HG03469 (cell line): ENCODE data around the gene SRPK1.

Source experiments
- ATAC-seq: cut with Tn5 transposase; IDR thresholded peaks from one replicate; pipeline ENCODE4 v1.9.1; 2021; ENCODE audit warnings: mild to moderate bottlenecking, moderate library complexity, moderate number of reproducible peaks; ENCODE audit not compliant: unreplicated experiment

The SRPK1 gene

DNA sequence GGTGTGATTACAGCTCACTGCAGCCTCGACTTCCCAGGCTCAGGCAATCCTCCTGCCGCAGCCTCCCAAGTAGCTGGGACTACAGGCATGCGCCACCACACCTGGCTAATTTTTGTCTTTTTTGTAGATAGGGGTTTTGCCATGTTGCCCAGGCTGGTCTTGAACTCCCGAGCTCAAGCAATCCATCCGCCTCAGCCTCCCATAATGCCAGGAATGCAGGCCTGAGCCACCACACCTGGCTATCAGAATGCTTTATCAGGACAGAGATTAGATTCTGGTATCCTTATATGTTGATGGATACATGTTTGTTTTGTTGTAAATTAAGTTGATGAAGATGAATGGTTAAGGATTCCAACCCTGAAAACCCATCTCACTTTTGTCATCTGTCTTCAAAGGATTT lies 91.6 kb downstream of the SRPK1 start:
- no peak for ATAC-seq

DNA sequence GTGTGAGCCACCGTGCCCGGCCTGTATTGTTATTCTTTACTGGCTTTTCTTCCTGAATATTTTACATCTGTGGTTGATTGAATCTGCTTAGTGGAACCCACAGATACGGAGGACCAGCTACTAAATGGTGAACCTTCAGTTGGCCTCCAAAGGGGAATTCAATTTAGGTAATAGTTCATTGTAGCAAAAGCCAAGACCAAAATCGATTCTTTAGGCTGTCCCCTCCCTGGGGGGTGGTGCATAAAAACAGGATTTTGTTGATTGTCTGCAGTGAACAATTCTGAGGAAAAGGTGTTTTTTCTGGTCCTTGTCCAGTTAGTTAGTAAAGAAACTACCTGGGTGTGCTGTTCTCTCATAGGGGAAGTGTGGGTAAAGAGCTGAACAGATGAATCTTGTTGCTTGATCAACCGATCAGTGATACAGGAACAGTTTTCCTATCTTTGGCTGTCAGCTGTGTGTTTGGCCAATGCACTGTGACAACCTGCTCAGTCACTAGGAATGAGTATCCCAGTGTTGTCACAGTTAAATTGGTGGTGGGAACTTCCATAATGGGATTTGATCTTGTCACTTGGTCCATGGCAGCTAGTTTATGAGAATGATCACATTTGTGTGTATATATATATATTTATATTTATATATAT lies 96.2 kb downstream of the SRPK1 start:
- ATAC-seq: no peak

DNA sequence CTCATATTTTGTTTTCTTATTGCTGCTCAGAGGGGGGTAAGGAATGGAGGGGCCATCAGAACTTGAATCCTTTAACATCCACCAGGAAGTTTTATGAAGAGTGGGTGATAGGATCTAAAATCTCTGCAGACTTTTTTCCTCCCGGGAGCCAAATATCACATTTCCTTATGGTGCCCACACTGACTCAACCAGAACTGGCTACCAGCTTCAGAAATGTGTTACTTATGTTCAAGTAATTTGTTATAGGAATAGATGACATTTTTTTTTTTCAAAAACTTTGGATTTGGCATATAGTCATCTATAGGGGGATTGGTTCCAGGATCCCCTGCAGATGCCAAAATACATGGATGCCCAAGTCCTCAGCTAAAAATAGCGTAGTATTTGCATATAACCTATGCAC lies 97.3 kb downstream of the SRPK1 start:
- ATAC-seq: no peak

DNA sequence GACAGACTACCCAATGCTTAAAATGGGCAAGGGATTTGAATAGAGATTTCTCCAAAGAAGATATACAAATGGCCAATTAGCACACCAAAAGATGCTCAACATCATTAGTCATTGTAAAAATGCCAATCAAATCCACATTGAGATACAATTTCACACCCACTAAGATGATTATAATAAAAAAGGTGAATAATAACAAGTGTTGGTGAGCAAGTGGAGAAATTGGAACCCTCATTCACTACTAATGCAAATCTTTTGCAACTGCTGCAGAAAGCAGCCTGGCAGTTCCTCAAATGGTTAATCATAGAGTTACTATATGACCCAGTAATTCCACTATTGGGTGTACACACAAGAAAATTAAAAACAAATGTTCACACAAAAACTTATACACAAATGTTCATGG lies 103.4 kb downstream of the SRPK1 start:
- ATAC-seq: no peak

DNA sequence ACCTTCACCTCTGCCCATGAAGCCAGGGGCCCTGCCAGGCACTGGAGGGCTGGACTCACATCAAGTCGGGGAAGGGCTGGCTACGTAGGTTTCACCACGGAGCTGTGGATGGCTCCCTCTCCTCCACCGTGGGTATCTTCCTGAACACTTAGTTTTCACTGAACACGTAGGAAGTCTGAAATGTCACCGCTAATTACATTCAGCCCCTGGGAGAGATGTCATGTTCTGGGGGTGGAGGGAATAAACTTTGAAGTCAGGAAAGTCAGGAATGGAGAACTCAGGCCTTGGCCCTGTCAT lies 109.3 kb downstream of the SRPK1 start:
- ATAC-seq: no peak

DNA sequence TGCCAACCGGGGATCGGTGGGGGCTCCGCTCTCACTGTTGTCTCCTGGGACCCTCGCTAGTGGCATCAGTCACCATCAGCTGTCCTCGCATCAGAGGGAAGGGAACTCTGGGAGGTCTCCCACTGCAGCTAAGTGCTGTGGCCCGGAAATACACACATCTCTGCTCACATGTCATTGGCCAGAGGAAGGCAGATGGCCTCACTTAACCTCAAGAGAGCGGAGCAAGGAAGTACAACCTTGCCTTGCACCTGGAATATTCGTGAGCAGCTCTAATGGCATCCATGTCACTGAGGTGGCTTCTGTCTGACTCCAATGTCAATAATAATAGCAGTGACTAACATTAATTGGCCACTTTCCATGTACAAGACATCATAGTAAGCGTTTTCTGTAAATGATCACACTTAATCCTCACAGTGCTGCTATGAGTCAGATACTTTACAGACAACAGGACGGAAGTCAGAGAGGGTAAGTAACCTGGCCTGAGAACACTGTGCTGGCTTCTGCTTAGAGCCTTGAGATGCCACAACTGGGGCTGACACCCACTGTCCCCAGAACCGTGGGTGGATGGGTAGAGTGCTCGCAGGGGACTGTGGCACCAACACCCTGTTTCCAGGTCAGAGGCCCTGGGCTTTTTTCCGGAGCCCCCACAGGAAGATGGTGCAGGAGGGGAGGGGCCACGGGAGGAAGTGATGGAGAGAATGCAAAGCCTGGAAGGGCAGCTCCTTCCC lies 109.8 kb downstream of the SRPK1 start:
- ATAC-seq: no peak

DNA sequence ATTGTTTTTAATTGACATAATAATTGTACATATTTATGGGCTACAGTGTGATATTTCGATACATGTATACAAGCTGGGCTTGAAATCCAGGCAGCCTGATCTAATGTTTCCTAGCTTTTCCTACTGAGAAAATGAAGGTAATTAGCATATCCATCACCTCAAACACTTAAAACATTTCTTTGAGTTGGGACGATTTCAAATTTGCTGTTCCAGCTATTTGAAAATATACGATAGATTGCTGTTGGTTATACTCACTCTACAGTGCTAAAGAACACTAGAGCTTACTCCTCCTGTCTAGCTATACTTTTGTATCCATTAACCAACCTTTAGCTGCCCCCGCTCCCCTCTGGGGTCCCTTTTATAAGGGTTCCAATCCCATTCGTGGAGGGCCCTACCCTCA lies 111.1 kb downstream of the SRPK1 start:
- ATAC-seq: no peak

DNA sequence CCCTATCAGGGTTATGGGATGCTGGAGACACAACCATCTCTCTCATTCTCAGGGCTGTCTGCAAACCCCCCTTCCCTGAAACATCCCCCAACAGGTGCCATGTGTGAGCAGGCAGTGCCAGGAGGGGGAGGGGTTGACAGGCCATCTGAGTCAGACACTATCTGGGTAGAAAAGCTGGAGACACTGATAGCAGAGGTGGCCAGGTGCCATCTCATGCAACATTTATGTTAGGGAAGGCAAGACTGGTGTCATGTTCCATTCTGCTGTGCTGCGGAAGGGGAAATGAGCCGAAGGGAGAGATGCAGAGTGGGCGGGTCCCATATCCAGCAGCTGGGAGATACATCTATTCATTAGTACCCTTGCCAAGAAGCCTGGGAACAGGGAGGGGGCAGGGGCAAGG lies 112.2 kb downstream of the SRPK1 start:
- no peak for ATAC-seq

DNA sequence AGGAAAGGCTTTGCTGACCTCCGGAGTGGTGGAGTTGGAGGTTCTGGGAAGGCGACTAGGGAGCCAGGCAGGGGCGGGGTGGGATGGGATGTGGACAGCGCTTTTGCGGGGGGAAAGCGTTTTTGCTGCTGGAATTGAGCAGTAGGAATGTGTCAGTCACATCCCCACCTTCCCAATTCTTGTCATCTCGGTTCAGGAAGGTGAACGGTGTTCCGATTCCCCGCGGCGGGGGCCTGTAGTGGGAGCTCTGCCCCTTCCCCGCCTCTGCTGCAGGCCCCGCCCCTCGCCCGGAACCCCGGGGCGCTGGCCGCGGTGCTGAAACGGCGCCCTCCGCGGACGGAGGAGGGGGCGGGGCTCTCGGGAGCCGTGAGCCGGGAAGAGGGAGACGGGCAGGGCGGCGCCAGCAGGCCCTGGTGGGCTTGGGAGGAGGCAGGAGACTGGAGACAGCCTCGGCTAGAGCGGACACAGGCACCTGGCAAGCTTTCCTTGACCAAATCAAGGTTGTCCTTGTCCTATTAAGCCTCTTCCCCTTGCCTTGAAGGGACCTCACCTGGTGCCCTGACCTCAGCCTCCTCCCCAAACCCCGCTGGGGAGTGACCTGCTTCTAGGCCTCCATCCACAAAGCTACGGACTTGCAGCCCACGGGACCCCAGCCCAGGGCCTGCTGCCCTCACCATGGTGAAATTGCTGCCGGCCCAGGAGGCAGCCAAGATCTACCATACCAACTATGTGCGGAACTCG lies 115.7 kb downstream of the SRPK1 start, which contains the start of gene LHFPL5:
TSS of gene LHFPL5 (plus strand) at position 357 of the 741 bp plus-strand sequence. CDS start at position 676, 319 bp downstream.
- ATAC-seq: no peak

DNA sequence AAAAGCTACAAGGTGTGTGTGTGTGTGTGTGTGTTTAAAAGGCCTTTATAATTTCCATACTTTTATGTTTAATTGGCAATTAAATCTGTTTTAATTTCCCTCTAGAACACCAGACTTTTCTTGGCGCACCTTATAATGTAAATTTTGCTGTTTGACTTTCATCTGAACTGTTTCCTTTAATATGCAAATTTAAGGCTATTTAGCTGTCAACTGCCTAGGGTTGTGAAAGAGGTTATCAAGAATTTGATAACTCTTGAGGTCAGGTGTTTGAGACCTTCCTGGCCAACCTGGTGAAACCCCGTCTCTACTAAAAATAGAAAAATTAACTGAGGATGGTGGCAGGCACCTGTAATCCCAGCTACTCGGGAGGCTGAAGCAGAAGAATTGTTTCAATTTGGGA lies 119.8 kb downstream of the SRPK1 start:
- no peak for ATAC-seq

DNA sequence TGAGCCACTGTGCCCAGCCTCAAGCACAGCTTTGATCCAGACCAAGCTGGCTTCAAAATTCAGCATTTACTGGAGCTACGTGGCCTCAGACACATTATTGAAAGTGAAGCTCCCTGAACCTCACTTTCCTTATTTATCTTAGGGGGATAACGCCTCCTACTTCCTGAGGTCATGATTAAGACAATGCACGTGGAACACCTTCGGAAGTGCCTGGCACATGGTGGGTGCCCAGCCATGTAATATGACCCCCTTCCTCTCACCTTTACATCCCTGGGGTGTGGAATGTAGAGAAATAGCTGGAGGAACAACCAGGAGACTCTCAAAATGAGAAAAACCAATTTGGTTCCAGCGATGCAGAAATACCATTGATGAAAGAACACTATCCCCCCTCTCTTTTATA lies 122.2 kb downstream of the SRPK1 start:
- ATAC-seq: no peak

DNA sequence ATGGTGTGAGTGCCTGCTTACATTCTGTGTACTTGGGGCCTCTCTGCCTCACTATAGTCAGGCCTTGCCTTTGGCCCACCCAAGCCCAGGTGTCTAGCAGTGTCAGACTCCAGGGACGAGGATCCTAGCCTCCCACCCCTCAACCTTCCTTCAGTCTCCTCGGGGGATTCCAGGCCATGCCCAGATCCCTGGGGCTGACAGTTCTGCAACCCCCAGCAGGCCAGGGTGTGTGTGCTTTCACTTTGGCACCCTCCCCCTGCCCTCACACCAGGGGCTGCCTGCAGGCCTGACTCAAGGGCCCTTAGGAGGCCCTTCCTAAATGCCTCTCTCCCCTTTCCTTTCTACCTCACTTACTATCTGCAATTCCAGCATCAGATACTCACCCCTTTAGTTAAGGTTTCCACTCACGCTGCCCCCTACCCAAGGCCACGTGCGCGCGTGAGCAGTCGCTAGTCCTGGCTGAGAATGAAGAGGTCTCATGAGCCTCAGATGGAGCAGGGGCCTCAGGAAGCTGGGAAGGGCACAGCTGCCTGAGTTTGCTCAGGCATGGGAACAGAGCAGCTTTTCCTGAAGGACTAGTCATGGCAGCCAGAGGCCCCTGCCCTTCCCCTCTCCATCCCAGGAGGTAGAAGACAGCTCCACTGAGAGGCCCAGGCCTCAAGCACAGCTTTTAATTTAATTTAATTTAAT lies 122.9 kb downstream of the SRPK1 start:
- no peak for ATAC-seq

DNA sequence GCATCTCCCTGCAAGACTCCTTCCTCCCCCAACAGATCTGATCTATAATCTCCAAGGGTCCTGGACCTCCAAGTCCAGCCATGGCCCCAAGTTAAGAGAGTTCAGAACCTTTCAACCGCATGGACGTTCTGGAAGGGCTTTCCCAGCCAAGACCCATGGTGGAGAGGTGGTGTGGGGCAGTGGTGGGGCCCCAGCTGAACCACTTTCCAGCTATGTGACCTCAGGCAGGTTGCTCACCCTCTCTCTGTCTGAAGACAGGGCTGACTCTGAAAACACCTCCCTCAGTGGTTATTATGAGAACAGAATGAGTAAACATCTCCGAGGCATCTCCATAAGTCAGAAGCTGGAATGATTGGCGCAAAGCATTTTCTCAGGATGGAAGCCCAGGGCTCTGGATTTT lies 124.7 kb downstream of the SRPK1 start:
- ATAC-seq: no peak

DNA sequence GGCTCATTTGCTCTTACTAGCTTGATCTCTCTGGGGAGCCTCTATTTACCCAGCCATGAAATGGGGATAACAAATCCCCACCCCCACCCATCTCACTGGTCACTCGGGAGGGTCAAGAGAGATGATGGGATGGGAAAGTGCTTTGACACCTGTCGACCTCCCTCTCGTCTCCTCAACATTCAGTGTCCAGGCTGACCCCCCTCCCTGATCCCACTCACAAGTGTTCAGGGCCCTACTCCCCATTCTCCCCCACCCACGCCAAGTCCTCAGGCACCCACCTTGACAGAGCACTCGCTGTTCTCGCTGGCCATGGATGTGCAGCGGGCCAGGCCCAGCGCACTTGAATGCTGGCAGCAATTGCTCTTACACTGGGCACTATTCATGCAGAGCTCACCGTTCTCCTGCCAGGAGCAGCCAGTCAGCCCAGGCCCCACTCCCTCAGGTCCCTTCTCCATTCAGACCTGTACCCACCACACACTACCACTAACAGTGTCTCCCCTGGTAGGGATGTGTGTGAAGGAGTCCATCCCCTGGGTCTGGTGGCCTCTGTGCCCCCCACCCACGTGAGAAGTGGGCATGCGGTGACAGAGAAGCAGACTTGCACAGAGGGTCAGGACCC lies 125.3 kb downstream of the SRPK1 start:
- no peak for ATAC-seq

DNA sequence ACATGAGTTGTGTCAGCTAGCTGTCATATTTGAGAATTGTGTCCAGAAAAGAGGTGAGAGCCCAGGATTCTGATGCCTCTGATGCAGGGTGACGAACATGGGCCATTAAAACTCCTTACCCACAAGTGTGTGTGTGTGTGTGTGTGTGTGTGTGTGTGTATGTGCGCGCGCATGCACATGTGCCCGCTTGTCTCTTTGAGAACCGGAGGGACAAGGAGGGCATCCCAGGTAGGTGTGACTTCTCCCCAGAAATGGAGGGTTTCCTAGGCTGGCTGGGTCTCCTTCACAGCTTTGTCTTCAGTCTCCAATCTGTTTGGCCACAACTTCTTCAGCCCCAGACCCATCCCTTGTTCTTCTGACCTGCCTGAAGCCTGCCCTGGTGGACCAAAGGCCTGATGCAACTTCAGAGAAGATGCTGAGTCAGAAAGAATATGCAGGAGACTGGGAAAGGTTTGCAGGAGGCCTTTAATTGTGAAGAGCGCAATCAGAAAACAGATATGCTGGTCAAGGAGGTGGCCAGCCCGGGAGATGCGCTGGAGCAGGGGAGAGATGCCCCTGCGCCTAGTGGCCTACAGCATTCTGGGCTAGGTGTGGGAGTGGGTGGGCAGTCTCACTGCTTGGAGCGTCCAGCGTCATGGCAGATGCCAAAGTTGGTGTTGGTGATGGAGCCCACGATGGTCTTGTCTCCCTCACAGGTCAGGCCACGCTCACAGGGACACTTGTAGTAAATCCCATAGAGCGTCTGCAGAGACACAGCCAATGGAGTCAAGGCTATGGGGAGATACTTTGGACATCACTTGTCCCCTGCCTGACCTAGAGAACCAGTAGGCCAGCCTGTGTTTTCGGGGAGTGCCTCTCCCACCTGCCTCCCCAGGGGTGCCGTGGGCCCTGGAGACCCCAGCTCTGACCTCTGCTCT lies 126.1 kb downstream of the SRPK1 start:
- no peak for ATAC-seq

DNA sequence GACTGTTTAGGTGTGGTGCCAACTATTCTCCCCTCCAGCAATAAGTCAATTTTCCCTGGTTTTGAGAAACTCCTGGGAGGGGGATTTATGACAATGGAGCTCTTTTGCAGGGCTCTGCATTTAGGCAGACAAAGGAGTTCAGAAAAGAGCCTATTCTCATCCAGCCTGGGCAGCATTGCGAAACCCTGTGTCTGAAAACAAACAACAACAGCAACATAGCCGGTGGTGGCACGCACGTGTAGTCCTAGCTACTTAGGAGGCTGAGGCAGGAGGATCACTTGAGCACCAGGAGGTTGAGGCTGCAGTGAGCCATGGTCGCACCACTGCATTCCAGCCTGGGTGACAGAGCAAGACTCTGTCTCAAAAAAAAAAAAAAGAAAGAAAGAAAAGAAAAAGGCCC lies 130.2 kb downstream of the SRPK1 start:
- no peak for ATAC-seq

DNA sequence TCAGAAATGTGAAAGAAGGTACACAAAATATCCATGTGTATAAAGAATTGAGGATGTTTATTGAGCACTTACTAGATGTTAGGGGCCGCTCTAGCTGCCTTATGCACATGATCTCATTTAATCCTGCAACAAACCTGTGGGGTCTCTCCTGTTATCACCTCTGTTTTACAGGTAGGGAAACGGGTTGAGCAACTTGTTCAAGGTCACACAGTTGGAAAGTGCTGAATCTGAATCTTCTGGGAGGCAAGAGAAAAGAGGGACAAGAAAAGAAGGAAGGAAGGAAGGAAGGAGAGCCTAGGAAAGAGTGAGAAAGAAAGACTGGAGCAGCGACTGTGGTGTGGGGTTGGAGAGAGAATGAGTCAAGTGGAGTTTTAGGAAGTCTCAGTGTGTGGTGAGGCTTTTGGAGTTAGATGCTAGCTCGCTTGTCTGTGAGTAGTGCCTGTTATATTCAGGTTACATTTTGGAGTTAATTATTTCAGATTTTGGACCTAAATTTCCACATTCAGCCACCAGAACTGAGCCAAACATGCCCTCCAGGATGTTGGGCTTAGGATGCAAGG lies 132.4 kb downstream of the SRPK1 start:
- ATAC-seq: no peak

DNA sequence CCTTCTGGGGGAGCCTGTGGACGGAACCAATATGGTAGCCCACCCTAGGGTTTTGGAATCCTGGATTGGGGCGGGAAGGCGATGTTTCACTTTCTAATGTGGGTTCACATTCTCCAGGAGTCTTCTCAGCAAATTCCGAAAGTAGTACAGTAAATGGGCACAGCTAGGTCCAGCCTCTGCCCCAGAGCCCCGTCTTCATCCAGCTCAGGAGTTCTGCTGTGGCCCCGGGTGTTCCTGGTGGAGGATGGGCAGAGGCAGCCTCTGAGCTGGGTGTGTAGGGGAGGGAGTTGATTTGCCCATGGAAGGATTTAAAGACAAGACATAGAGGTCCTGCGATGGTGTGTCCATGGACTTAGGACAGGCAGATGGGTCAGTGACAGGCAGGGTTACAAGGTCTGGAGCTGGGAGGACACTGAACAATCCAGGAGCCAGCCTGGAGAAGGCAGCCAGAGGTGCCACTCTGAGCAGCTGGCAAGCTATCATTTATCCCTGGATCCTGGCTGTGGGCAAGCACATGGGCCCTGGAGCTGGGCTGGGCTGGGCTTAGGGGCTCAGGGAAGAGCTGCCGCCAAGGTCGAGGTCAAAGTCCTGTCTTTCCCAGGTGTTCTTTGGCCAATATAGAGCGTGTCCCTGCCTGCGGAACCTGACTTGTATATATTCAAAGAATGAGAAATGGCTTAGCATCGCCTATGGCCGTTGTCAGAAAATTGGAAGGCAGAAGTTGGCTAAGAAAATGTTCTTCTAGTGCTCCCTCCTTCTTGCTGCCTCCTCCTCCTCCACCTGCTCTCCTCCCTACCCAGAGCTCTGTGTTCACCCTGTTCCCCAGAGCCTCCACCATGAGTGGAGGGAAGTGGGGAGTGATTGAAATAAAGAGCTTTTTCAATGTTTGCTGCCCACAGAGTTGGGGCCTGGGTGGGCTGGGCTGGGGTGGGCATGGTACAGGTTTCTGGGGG lies 133.4 kb downstream of the SRPK1 start:
- no peak for ATAC-seq

DNA sequence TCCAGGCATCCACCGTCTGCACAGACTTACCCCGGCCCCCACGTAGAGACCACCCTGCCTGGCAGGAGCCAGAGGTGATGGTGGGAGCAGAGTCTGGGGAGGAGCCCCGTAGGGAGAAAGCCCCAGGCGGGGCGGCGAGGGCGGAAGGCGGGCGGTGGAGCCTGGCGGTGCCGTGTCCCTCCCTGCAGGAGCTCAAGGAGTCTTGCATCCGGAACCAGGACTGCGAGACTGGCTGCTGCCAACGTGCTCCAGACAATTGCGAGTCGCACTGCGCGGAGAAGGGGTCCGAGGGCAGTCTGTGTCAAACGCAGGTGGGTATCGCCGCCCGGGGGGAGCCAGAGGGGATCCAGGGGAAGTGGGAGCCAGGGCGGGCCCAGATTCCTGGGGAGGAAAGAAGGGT lies 134.1 kb downstream of the SRPK1 start:
- ATAC-seq: no peak
